Subcutaneous adipose tissue (tissue), 4 donors: ENCODE data around the gene B4GALT1. TPM values are rescaled to one million over a fixed set of nuclear protein-coding genes. Genes with fewer than 3 reads are reported as not detected.

Experiments
- total RNA-seq, 4 donors: library from RNA; depleted of rRNA; stranded (reverse); fragments of >200 nt; gene quantifications; one replicate each; pipeline ENCODE4 v1.1.0, GENCODE V29; 2016
- TF ChIP-seq, protein P1 (sequence below): fragments of 450-650 bp; IDR thresholded peaks from one replicate; pipeline ENCODE4 v1.5.1; 2016; ENCODE audit warnings: low read depth, mild to moderate bottlenecking, control low read depth, antibody characterized with exemption, moderate library complexity

The B4GALT1 gene
- total RNA-seq, 4 donors from 2014 or later = 39.6 to 100 (median 64.5) TPM

- TF ChIP-seq, protein P1, sequence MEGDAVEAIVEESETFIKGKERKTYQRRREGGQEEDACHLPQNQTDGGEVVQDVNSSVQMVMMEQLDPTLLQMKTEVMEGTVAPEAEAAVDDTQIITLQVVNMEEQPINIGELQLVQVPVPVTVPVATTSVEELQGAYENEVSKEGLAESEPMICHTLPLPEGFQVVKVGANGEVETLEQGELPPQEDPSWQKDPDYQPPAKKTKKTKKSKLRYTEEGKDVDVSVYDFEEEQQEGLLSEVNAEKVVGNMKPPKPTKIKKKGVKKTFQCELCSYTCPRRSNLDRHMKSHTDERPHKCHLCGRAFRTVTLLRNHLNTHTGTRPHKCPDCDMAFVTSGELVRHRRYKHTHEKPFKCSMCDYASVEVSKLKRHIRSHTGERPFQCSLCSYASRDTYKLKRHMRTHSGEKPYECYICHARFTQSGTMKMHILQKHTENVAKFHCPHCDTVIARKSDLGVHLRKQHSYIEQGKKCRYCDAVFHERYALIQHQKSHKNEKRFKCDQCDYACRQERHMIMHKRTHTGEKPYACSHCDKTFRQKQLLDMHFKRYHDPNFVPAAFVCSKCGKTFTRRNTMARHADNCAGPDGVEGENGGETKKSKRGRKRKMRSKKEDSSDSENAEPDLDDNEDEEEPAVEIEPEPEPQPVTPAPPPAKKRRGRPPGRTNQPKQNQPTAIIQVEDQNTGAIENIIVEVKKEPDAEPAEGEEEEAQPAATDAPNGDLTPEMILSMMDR = no peak
Observed at GRCh38 chr9:33172256-33173238, 5.4 kb upstream of the B4GALT1 start.

DNA sequence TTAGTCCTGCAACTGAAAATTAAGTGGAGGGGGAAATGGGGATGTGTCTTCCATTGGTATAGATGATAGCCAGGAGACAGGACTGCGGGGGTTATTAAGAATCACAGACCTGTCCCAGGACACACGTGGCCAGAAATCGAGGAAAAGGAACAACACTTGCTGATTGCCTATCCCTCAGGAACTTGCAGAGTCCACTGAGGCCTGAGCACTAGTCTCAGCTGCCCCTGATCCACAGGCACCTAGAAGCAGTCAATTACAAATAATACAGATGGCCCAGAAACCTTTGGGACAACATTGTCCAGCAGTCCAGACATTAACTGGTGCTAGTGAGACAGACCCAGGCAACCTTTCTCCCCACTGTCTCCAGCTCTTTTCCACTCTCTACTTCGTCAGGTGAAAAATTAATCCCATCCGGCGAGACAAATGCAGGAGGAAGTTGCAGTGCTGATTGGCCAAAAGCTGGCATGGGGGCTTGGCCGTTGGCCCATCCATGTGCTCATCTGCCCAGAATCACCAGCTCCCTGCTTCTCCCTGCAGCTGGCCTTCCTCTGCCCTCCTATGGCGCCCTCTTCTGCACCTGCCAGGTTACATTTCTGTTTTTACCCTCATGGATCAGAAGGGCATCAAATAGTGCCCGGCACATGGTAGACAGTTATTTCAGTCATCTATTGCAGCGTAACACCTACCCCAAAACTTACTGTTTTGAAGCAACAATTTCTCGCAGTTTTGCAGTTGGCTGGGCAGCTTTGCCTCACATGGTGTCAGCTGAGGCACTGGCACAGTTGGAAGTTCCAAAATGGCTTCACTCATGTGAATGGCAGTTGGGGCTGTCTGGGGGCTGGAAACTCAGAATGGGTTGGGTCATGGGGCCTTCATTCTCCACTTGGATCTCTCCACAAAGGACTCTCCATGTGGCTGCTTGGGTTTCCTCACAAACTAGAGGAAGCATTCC, 3.6 kb upstream of the B4GALT1 start:
- TF ChIP-seq, protein P1 = no peak

- TF ChIP-seq, protein P1 = no peak
Observed at GRCh38 chr9:33168941-33169544, 1.9 kb upstream of the B4GALT1 start.

DNA sequence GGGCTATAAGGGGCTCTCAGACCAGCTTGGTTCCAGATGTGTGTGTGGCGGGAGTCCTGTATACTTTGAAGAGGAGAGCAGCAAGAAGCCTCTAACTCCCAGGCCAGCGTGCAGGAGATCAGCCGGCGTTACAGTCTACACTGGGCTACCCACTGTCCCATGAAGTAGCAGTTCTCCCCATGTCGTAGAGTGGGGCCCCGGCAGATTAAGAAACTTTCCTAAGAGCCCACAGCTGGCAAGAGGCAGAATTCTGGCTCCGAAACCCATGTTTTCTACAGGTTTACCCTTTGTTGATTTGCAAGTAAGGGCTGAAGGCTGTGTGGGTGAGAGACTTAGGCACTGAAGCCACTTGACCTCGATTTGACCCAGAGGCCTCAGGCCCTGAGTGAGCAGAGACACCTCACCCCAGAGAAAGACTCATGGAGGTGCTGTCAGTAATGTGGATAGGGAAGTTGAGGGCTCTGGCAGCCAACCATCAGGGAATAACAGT, 881 bp upstream of the B4GALT1 start:
- TF ChIP-seq, protein P1 = no peak

DNA sequence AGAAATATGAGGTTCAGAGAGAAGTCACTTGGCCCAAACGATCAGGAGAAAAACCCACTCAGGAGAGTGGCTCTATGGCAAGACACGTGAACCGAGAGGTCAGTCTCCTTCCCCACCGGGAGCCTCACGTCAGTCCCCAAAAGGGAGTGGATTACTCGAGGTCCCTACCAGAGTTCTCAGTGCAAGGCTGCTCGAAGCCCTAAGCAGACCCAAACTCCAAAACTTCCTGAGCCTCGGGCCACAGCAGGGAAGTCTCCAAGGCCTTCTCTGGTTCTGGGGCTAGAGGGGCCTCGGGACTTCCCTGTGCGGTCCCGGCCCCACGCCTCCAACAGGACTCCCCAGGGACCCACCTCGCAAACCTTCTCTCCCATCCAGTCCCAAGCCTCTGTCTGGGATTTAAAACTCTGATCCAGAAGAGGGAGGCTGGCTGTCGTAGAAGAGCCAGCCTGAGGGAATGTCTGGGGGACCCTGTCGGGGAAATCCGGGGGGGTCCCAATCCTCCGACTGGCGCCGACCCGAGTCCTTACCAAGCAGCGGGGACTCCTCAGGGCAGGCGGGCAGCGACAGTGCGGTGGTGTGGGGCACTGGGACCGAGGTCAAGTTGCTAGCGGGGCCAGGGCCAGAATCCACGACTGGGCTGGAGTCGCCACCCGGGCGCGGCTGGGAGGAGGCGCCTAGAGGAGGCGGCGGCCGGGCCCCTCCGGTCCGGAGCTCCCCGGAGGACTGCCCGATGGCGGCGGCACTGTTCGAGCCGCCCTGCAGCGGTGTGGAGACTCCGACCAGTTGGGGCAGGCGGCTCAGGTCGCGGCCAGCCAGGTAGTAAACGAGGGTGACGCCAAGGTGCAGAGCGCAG, 679 bp downstream of the B4GALT1 start:
- TF ChIP-seq, protein P1 = no peak
